ENCODE measurements around the gene FSD2.

- TF ChIP-seq CTCF (conservative IDR thresholded peaks at IDR 0.05; ENCODE audit: low read depth, low read length), result no peak
- TF ChIP-seq EZH2 (IDR thresholded peaks at IDR 0.05; ENCODE audit: borderline replicate concordance, low read depth, low read length, poor library complexity, severe bottlenecking), result no peak
These were observed 47.2 kb upstream of the FSD2 start for GRCh38 chr15:82852941-82853561.
